Aorta (tissue), 5 donors: ENCODE data around the gene FGF12. TPM values are rescaled to one million over a fixed set of nuclear protein-coding genes. Genes with fewer than 3 reads are reported as not detected.

Source experiments
- ATAC-seq: fragments of 200-7000 bp; cut with Tn5 transposase; one replicate; pipeline ENCODE4 v1.9.1; 2022; ENCODE audit warnings: moderate library complexity; ENCODE audit not compliant: low FRiP score
- DNase-seq, 2 donors: peaks; one replicate each; pipeline ENCODE4 v3.0.0-alpha.2; 2020
- H3K27ac ChIP-seq, 2 donors: one replicate each; pipeline ENCODE4 v1.5.1; 2013; ENCODE audit warnings: low read length in 2 of 2, mild to moderate bottlenecking in 2 of 2, moderate library complexity in 2 of 2, control low read depth in 1 of 2, inconsistent platforms in 1 of 2, low read depth in 1 of 2
- H3K27me3 ChIP-seq, 2 donors: one replicate each; pipeline ENCODE4 v1.6.1; 2013; ENCODE audit warnings: control low read depth in 1 of 2, low read length in 1 of 2, mild to moderate bottlenecking in 1 of 2, moderate library complexity in 1 of 2; ENCODE audit not compliant: insufficient read depth in 2 of 2, control insufficient read depth in 1 of 2
- H3K36me3 ChIP-seq, 2 donors: one replicate each; pipeline ENCODE4 v1.6.1; 2013; ENCODE audit warnings: control low read depth in 1 of 2, low read length in 1 of 2, mild to moderate bottlenecking in 1 of 2; ENCODE audit not compliant: insufficient read depth in 2 of 2, control insufficient read depth in 1 of 2
- H3K4me1 ChIP-seq, 2 donors: one replicate each; pipeline ENCODE4 v1.6.1; 2013; ENCODE audit warnings: low read length in 2 of 2, control low read depth in 1 of 2, mild to moderate bottlenecking in 1 of 2, moderate library complexity in 1 of 2; ENCODE audit not compliant: insufficient read depth in 2 of 2, control insufficient read depth in 1 of 2
- H3K4me3 ChIP-seq, 2 donors: one replicate each; pipeline ENCODE4 v1.5.1; 2013; ENCODE audit warnings: low read length in 2 of 2, control low read depth in 1 of 2, mild to moderate bottlenecking in 1 of 2
- H3K9me3 ChIP-seq: one replicate; pipeline ENCODE4 v1.6.1; 2013; ENCODE audit warnings: mild to moderate bottlenecking, low read length; ENCODE audit not compliant: control insufficient read depth
- WGBS, 2 donors: extraction: QIAGEN DNeasy Blood & Tissue Kit; methylation state at CpG; one replicate each; pipeline ENCODE4 v1.1.7; 2013; 5-methylcytosine and 5-hydroxymethylcytosine counted together
- intact Hi-C, 2 donors: fragments of 100-400 bp; cut with DNase I; formaldehyde crosslinking; loops; one replicate each; pipeline versions ENCODE4 v1.14.2 to v1.15.0; 2022
- polyA plus RNA-seq, 2 donors: library from polyadenylated mRNA; stranded (reverse); fragments of 200-250 nt; gene quantifications; one replicate each; pipeline ENCODE4 v1.2.3, GENCODE V29; 2013
- total RNA-seq, 2 donors: library from RNA; stranded (reverse); fragmentation: NEBNext Ultra II Directional; extraction: Animal tissue kit (Norgen Biotek cat#: 25700); gene quantifications; one replicate each; pipeline ENCODE4 v1.2.1, GENCODE V29; 2021
- donor health status: healthy with polysubstance abuse.
- donor health status: Bipolar disorder and iron deficiency.
- donor health status: DM: no; HTN: no; CAD: no.
- donor health status: DM: no; HTN: no; CAD: no.
- donor health status: DM: yes; HTN: yes; CAD: no.

Gene FGF12
- total and polyA plus RNA-seq, 4 donors: 0.05 to 1.2 (median 0.96) TPM

GRCh38 chr3:192710366-192710765 is 17.0 kb downstream of the FGF12 start:
- Histone ChIP-seq H3K27ac (no peak overlapping the region), H3K4me1 (no peaks in the 10 kb centered on the region), H3K9me3 (no peaks in the 10 kb centered on the region), H3K36me3 (no peaks in the 10 kb centered on the region), H3K4me3 (no peak overlapping the region), H3K27me3 (no peaks in the 10 kb centered on the region)
- intact Hi-C loops: no loop called here
- DNase-seq (no peak), ATAC-seq (no peak)
- 48 to 51% methylated on average over 1 of the region's 1 CpG for WGBS, 2 donors

- Histone ChIP-seq H3K27ac (no peak overlapping the region), H3K27me3 (no peaks in the 10 kb centered on the region), H3K4me3 (no peak overlapping the region), H3K4me1 (no peaks in the 10 kb centered on the region), H3K9me3 (no peaks in the 10 kb centered on the region), H3K36me3 (no peaks in the 10 kb centered on the region)
- DNase-seq (no peak), ATAC-seq (no peak)
- 91 to 92% methylated on average over 13 of the region's 13 CpGs for WGBS, 2 donors
- intact Hi-C loops: no loop called here
Measured at GRCh38 chr3:192706272-192706671, 21.1 kb downstream of the FGF12 start.

- Histone ChIP-seq H3K9me3 (no peaks in the 10 kb centered on the region), H3K36me3 (no peaks in the 10 kb centered on the region), H3K27ac (no peak overlapping the region), H3K4me1 (no peaks in the 10 kb centered on the region), H3K27me3 (no peaks in the 10 kb centered on the region), H3K4me3 (no peak overlapping the region)
- DNase-seq: no peak
- ATAC-seq: no peak
- intact Hi-C loops: no loop called here
Measured at GRCh38 chr3:192700885-192701284, 26.5 kb downstream of the FGF12 start.

- intact Hi-C loops: no loop called here
- Histone ChIP-seq H3K4me1 (no peaks in the 10 kb centered on the region), H3K4me3 (no peak overlapping the region), H3K9me3 (no peaks in the 10 kb centered on the region), H3K27ac (no peak overlapping the region), H3K36me3 (no peaks in the 10 kb centered on the region), H3K27me3 (no peaks in the 10 kb centered on the region)
- DNase-seq (no peak), ATAC-seq (no peak)
- WGBS, 2 donors: 77 to 82% methylated on average over 2 of the region's 2 CpGs
Measured at GRCh38 chr3:192696943-192697587, 30.3 kb downstream of the FGF12 start.

GRCh38 chr3:192687488-192688152 is 39.7 kb downstream of the FGF12 start:
- H3K4me3 ChIP-seq: no peak overlapping the region
- no peak overlapping the region for H3K27ac ChIP-seq
- H3K27me3 ChIP-seq: no peaks in the 10 kb centered on the region
- no peak for DNase-seq
- no peaks in the 10 kb centered on the region for H3K9me3 ChIP-seq
- no peaks in the 10 kb centered on the region for H3K4me1 ChIP-seq
- intact Hi-C loops: no loop called here
- no peaks in the 10 kb centered on the region for H3K36me3 ChIP-seq
- WGBS, 2 donors: 85 to 90% methylated on average over 3 to 5 of the region's 5 CpGs
- ATAC-seq: peak; percentile 52

GRCh38 chr3:192685801-192686200 is 41.5 kb downstream of the FGF12 start:
- intact Hi-C loops: no loop called here
- ATAC-seq (no peak), DNase-seq (no peak)
- no peak overlapping the region for H3K4me3 ChIP-seq
- H3K4me1 ChIP-seq: no peaks in the 10 kb centered on the region
- no peak overlapping the region for H3K27ac ChIP-seq
- H3K9me3 ChIP-seq: no peaks in the 10 kb centered on the region
- no peaks in the 10 kb centered on the region for H3K36me3 ChIP-seq
- WGBS, 2 donors: 78 to 86% methylated on average over 5 of the region's 5 CpGs
- no peaks in the 10 kb centered on the region for H3K27me3 ChIP-seq

GRCh38 chr3:192684151-192684550 is 43.2 kb downstream of the FGF12 start:
- Histone ChIP-seq H3K27me3 (no peaks in the 10 kb centered on the region), H3K36me3 (no peaks in the 10 kb centered on the region), H3K27ac (no peak overlapping the region), H3K4me1 (no peaks in the 10 kb centered on the region), H3K4me3 (no peak overlapping the region), H3K9me3 (no peaks in the 10 kb centered on the region)
- 40 to 42% methylated on average over 6 of the region's 6 CpGs for WGBS, 2 donors
- no peak for ATAC-seq
- DNase-seq: no peak
- intact Hi-C loops: no loop called here

- intact Hi-C loops: no loop called here
- ATAC-seq: no peak
Measured at GRCh38 chr3:192675958-192676649, 51.2 kb downstream of the FGF12 start.

GRCh38 chr3:192655628-192656027 is 71.7 kb downstream of the FGF12 start:
- Histone ChIP-seq H3K4me1 (no peaks in the 10 kb centered on the region), H3K27me3 (no peaks in the 10 kb centered on the region), H3K4me3 (no peak overlapping the region), H3K9me3 (no peaks in the 10 kb centered on the region), H3K27ac (no peak overlapping the region), H3K36me3 (no peaks in the 10 kb centered on the region)
- ATAC-seq (no peak), DNase-seq (no peak)
- 80 to 83% methylated on average over 6 of the region's 6 CpGs for WGBS, 2 donors
- intact Hi-C loops: no loop called here

More at GRCh38 chr3:192675958-192676649, 51.2 kb downstream of the FGF12 start:
- DNase-seq: no peak
- Histone ChIP-seq H3K36me3 (no peaks in the 10 kb centered on the region), H3K27me3 (no peaks in the 10 kb centered on the region), H3K4me1 (no peaks in the 10 kb centered on the region), H3K4me3 (no peak overlapping the region), H3K9me3 (peaks cover 2% of the 10 kb centered on the region), H3K27ac (no peak overlapping the region)
- 82 to 87% methylated on average over 4 of the region's 4 CpGs for WGBS, 2 donors
